ENCODE measurements around the gene FAXC. TPM values are rescaled to one million over a fixed set of nuclear protein-coding genes. Genes with fewer than 3 reads are reported as not detected.

Gene FAXC
- total and polyA plus RNA-seq, 2 of the 8 experiments (the other 6 are each of a cell fraction or from before 2014, with no cell fraction given), result 23.2 to 29.8 TPM

DNA sequence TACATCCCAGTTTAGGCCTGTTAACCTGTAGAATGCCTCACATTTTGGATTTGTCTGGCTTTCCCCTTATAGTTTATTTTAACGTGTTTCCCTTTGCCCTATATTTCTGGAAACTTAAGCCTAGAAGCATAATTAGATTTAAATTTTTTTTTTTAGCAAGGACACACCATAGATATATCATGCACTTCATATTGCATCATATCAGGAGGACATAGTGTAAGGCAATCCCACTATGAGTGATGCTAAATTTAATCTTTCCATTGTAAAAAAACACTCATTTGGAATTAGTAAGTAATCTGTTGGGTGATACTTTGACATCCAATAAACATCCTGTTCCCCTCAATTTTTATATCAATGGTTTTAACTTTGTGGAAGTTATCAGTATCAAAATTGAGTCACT is 10.3 kb upstream of the FAXC start:
- H3K9ac ChIP-seq (replicated peaks in 1 of 4; ENCODE audit: extremely low read depth in 1 of 4, low read depth in 3 of 4, low read length in 3 of 4), result no peak overlapping the region
- H3K4me3 ChIP-seq (ENCODE audit: extremely low read depth in 1 of 4, insufficient read depth in 2 of 4, low read depth in 3 of 4, low read length in 4 of 4), result no peak overlapping the region
- CTCF ChIA-PET (ENCODE audit: partially characterized antibody), result interaction anchor here (2.5 kb wide), 1 partner anchor 11 kb away, joined by 11 read pairs; no protein-coding TSS in a partner anchor
- no peak overlapping the region for H3K23ac ChIP-seq (ENCODE audit: insufficient read length)
- no peak overlapping the region for H4K8ac ChIP-seq (ENCODE audit: extremely low read depth, insufficient read depth, low read length)
- H4K20me1 ChIP-seq (replicated peaks in 1 of 2; ENCODE audit: control insufficient read depth in 1 of 2, insufficient read depth in 2 of 2, low read length in 2 of 2), result no peaks in the 10 kb centered on the region
- no peak overlapping the region for H3K4me2 ChIP-seq (ENCODE audit: insufficient read depth in 1 of 2, low read depth in 2 of 2, low read length in 2 of 2)
- POLR2A ChIA-PET (ENCODE audit: partially characterized antibody), result no interaction called here
- H2BK120ac ChIP-seq (replicated peaks; ENCODE audit: low read depth, low read length), result no peak overlapping the region
- H2BK5ac ChIP-seq (ENCODE audit: low read depth, low read length), result no peak overlapping the region
- no peaks in the 10 kb centered on the region for H3K9me3 ChIP-seq (ENCODE audit: insufficient read depth in 2 of 2, low read depth in 1 of 2, low read length in 1 of 2)
- 90% methylated on average over 1 of the region's 1 CpG; no CpG with 5 or more reads in 1 of the 2 experiments for WGBS, 2 experiments (ENCODE audit: extremely low coverage in 1 of 2, insufficient coverage in 1 of 2, insufficient read length in 1 of 2, insufficient replicate concordance in 2 of 2, low coverage in 1 of 2, low lambda C conversion rate in 2 of 2, missing lambda C conversion rate in 1 of 2)
- no peak overlapping the region for H2AFZ ChIP-seq (ENCODE audit: low read length)
- no peaks in the 10 kb centered on the region; a peak in 1 of 7 replicates for H3K27me3 ChIP-seq (replicated peaks in 1 of 4; ENCODE audit: control insufficient read depth in 3 of 4, extremely low read depth in 1 of 4, insufficient read depth in 3 of 4, low read length in 3 of 4)
- TF ChIP-seq TAF7 (optimal IDR thresholded peaks at IDR 0.05; ENCODE audit: borderline replicate concordance, low read depth, low read length), result no peak
- TF ChIP-seq CREB1 (IDR thresholded peaks at IDR 0.05), result no peak
- no peak for TF ChIP-seq TEAD4 (IDR thresholded peaks at IDR 0.05; ENCODE audit: low read depth, low read length)
- no peak for TF ChIP-seq SP4 (IDR thresholded peaks at IDR 0.05; ENCODE audit: low read length)
- no peak for TF ChIP-seq TCF12 (IDR thresholded peaks at IDR 0.05; ENCODE audit: low read depth, low read length)
- TF ChIP-seq ASH2L (IDR thresholded peaks at IDR 0.05; ENCODE audit: low read length), result no peak
- TF ChIP-seq PHF8 (conservative IDR thresholded peaks at IDR 0.05; ENCODE audit: low read depth, low read length), result no peak
- TF ChIP-seq POLR2AphosphoS5 (IDR thresholded peaks at IDR 0.05; ENCODE audit: low read depth, low read length), result no peak
- TF ChIP-seq SIN3A (conservative IDR thresholded peaks at IDR 0.05 in 1 of 2, IDR thresholded peaks at IDR 0.05 in 1 of 2; ENCODE audit: low read depth in 1 of 2, low read length in 2 of 2), result no peak
- TF ChIP-seq CBX5 (IDR thresholded peaks at IDR 0.05; ENCODE audit: low read depth, low read length), result no peak
- no peak for TF ChIP-seq KDM4A (IDR thresholded peaks at IDR 0.05; ENCODE audit: low read depth, low read length, severe bottlenecking)
- no peaks in the 10 kb centered on the region for H3K36me3 ChIP-seq (ENCODE audit: control insufficient read depth in 2 of 4, insufficient read depth in 4 of 4, low read length in 3 of 4)
- H4K5ac ChIP-seq (ENCODE audit: insufficient read length, low read depth, low read length), result no peak overlapping the region
- H3K23me2 ChIP-seq (ENCODE audit: low read depth, low read length), result no peaks in the 10 kb centered on the region
- no peak overlapping the region for H4K91ac ChIP-seq (replicated peaks; ENCODE audit: insufficient read length, low read length)
- no peak overlapping the region for H3K27ac ChIP-seq (ENCODE audit: low read depth, low read length)
- FAIRE-seq (no peak), DNase-seq (ENCODE audit: low read depth in 1 of 2, low spot score in 2 of 2) (no peak)
- no peaks in the 10 kb centered on the region for H3K79me1 ChIP-seq (ENCODE audit: low read depth, low read length)
- H3K18ac ChIP-seq (ENCODE audit: extremely low read depth, low read length), result no peak overlapping the region
- no peaks in the 10 kb centered on the region for H3K79me2 ChIP-seq (ENCODE audit: control insufficient read depth in 1 of 2, insufficient read depth in 2 of 2, low read length in 2 of 2)
- no peak overlapping the region for H2AK5ac ChIP-seq (ENCODE audit: low read depth, low read length)
- H2BK15ac ChIP-seq (ENCODE audit: low read length), result no peak overlapping the region
- H3K4ac ChIP-seq (replicated peaks; ENCODE audit: insufficient read length, low read depth, low read length), result no peak overlapping the region
- H3K4me1 ChIP-seq (replicated peaks in 1 of 4; ENCODE audit: control insufficient read depth in 3 of 4, insufficient read depth in 4 of 4, low read length in 3 of 4), result no peaks in the 10 kb centered on the region
- H2BK20ac ChIP-seq (ENCODE audit: low read length), result no peak overlapping the region
- no peak overlapping the region for H3K56ac ChIP-seq (replicated peaks; ENCODE audit: insufficient read length, low read depth, low read length)
- H3K14ac ChIP-seq (ENCODE audit: insufficient read length), result no peak overlapping the region
- H2BK12ac ChIP-seq (ENCODE audit: low read depth, low read length), result no peak overlapping the region
